Lower lobe of right lung (tissue), 2 donors: ENCODE measurements around the gene SPATS2. TPM values are rescaled to one million over a fixed set of nuclear protein-coding genes. Genes with fewer than 3 reads are reported as not detected.

ENCODE experiments used
- ATAC-seq, 2 donors: fragments of 200-7000 bp; cut with Tn5 transposase; one replicate each; pipeline ENCODE4 v1.9.1; 2020 to 2022; ENCODE audit warnings: mild to moderate bottlenecking in 2 of 2, moderate library complexity in 2 of 2
- DNase-seq: peaks from one replicate; pipeline ENCODE4 v3.0.0-alpha.2; 2020
- H3K27ac ChIP-seq: fragments of 200-600 bp; one replicate; pipeline ENCODE4 v1.8.0; 2022
- H3K27me3 ChIP-seq: fragments of 200-600 bp; one replicate; pipeline ENCODE4 v1.8.0; 2022; ENCODE audit warnings: low read depth
- H3K36me3 ChIP-seq: fragments of 200-600 bp; one replicate; pipeline ENCODE4 v1.8.0; 2022; ENCODE audit warnings: mild to moderate bottlenecking
- H3K4me1 ChIP-seq: fragments of 200-600 bp; one replicate; pipeline ENCODE4 v1.8.0; 2022
- H3K4me3 ChIP-seq: fragments of 200-600 bp; one replicate; pipeline ENCODE4 v1.8.0; 2022; ENCODE audit warnings: mild to moderate bottlenecking
- H3K9me3 ChIP-seq: fragments of 200-600 bp; one replicate; pipeline ENCODE4 v1.8.0; 2022
- intact Hi-C: fragments of 100-400 bp; cut with DNase I; formaldehyde crosslinking; loops from one replicate; pipeline ENCODE4 v1.11.0; 2022
- total RNA-seq: library from RNA; stranded (reverse); fragmentation: NEBNext Ultra II Directional; extraction: Animal tissue kit (Norgen Biotek cat#: 25700); gene quantifications from one replicate; pipeline ENCODE4 v1.2.1, GENCODE V29; 2021
- TF ChIP-seq, protein P1 (sequence below): fragments of 200-600 bp; IDR thresholded peaks from one replicate; pipeline ENCODE4 v1.8.0; 2022; ENCODE audit warnings: antibody characterized with exemption, mild to moderate bottlenecking
- donor health status: DM: no; HTN: yes; CAD: no; lungs with severe emphysema.

The SPATS2 gene
- total RNA-seq, 1 donor from 2014 or later, result 17.3 TPM

DNA sequence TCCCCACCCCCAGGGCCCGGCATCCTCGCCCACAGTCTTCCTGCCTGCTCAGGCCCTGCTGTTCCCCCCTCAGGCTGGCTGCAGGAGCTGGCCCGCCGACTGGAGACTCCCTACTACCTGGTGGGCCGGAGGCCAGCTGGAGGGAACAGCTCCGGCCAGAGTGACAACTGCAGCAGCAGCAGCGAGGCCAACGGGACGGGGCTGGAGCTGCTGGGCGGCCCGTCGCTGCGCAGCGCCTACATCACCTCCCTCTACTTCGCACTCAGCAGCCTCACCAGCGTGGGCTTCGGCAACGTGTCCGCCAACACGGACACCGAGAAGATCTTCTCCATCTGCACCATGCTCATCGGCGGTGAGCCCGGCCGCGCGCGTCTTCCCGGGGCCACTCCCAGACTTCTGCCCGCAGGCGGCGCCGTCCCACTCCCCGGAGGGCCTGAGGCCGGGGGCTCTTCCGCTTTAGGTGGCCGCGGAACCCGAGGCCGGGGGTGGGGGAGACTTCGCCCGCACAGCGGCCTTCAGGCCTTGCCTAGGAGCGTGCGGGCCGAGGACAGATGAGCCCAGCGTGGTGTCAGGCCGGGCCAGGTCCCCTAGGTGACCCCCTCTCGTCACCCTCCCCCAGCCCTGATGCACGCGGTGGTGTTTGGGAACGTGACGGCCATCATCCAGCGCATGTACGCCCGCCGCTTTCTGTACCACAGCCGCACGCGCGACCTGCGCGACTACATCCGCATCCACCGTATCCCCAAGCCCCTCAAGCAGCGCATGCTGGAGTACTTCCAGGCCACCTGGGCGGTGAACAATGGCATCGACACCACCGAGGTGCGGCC is 181.8 kb downstream of the SPATS2 start:
- H3K4me1 ChIP-seq, result peaks cover 12% of the 10 kb centered on the region
- H3K27ac ChIP-seq, result no peak overlapping the region
- H3K9me3 ChIP-seq, result no peaks in the 10 kb centered on the region
- ATAC-seq (peak; percentile 34 to 41), DNase-seq (no peak)
- H3K4me3 ChIP-seq, result peak overlapping the region; percentile 47
- H3K36me3 ChIP-seq, result no peaks in the 10 kb centered on the region
- intact Hi-C loops, result no loop called here
- TF ChIP-seq, protein P1, sequence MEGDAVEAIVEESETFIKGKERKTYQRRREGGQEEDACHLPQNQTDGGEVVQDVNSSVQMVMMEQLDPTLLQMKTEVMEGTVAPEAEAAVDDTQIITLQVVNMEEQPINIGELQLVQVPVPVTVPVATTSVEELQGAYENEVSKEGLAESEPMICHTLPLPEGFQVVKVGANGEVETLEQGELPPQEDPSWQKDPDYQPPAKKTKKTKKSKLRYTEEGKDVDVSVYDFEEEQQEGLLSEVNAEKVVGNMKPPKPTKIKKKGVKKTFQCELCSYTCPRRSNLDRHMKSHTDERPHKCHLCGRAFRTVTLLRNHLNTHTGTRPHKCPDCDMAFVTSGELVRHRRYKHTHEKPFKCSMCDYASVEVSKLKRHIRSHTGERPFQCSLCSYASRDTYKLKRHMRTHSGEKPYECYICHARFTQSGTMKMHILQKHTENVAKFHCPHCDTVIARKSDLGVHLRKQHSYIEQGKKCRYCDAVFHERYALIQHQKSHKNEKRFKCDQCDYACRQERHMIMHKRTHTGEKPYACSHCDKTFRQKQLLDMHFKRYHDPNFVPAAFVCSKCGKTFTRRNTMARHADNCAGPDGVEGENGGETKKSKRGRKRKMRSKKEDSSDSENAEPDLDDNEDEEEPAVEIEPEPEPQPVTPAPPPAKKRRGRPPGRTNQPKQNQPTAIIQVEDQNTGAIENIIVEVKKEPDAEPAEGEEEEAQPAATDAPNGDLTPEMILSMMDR, result peak; percentile 51
- H3K27me3 ChIP-seq, result peaks cover 40% of the 10 kb centered on the region

GRCh38 chr12:49549735-49550692 is 182.8 kb downstream of the SPATS2 start:
- H3K4me1 ChIP-seq, result peaks cover 12% of the 10 kb centered on the region
- H3K36me3 ChIP-seq, result no peaks in the 10 kb centered on the region
- H3K9me3 ChIP-seq, result no peaks in the 10 kb centered on the region
- TF ChIP-seq, protein P1, result no peak
- intact Hi-C loops, result no loop called here
- ATAC-seq, result no peak
- H3K27me3 ChIP-seq, result peaks cover 40% of the 10 kb centered on the region
- no peak overlapping the region for H3K4me3 ChIP-seq
- no peak for DNase-seq
- no peak overlapping the region for H3K27ac ChIP-seq

DNA sequence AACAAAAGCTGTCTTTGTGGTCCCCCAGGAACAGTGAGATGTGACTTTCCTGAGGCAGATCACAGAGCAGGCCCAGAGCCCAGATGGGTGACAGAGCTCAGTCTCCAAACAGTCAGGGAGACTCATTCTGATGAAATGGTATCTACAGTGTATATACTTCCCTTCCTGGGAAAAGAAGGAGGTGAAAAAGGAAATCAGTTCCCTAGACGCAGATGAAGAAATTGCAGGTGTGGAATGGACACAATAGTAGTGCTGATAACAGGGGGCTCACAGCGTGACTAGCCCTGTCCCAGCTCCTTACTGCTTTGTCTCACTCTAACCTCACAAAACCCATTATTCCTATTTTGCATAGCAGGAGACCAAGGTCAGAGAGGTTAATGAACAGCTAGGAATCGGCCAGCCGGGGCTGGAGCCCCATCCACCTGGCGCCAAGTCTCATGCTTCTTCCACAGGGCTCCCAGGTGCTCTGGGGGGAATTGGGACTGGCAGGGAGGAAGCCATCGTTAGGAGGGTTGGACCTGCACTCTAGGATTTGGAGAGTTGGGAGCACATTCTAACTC is 183.5 kb downstream of the SPATS2 start:
- TF ChIP-seq, protein P1, result no peak
- H3K4me1 ChIP-seq, result peaks cover 12% of the 10 kb centered on the region
- intact Hi-C loops, result no loop called here
- no peak overlapping the region for H3K27ac ChIP-seq
- no peaks in the 10 kb centered on the region for H3K9me3 ChIP-seq
- DNase-seq, result no peak
- no peak overlapping the region for H3K4me3 ChIP-seq
- no peaks in the 10 kb centered on the region for H3K36me3 ChIP-seq
- ATAC-seq, result no peak
- peaks cover 40% of the 10 kb centered on the region for H3K27me3 ChIP-seq

- TF ChIP-seq, protein P1, result no peak
- Histone ChIP-seq H3K4me3 (no peak overlapping the region), H3K9me3 (no peaks in the 10 kb centered on the region), H3K27ac (no peak overlapping the region), H3K4me1 (peaks cover 12% of the 10 kb centered on the region), H3K36me3 (peaks cover 8% of the 10 kb centered on the region), H3K27me3 (peaks cover 32% of the 10 kb centered on the region)
- ATAC-seq (peak in 1 of 2 donors; percentile 49), DNase-seq (no peak)
- intact Hi-C loops, result no loop called here
Measured at GRCh38 chr12:49552014-49552413, 184.8 kb downstream of the SPATS2 start.

DNA sequence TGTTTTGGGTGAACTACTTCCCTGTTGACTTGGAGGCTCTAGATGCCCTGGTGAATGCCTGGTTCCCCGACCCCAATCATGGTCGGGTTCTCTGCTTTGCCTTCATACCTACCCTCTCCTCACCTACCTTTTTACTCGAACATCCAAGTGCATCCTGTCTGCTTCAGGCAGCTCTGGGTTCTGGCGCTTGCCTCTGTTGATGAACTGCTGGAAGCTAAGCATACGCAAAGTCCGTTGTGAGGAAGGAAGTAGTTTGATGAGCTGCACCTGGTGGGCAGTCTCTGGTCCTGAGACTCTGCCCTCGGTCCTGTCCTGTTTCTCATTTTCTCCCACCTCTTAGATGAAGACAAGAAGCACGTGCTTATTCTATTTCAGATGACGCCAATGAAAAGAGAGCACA is 185.2 kb downstream of the SPATS2 start:
- DNase-seq (no peak), ATAC-seq (no peak)
- no peaks in the 10 kb centered on the region for H3K9me3 ChIP-seq
- no peak overlapping the region for H3K4me3 ChIP-seq
- TF ChIP-seq, protein P1, result no peak
- no peak overlapping the region for H3K27ac ChIP-seq
- intact Hi-C loops, result no loop called here
- peaks cover 13% of the 10 kb centered on the region for H3K36me3 ChIP-seq
- H3K4me1 ChIP-seq, result peaks cover 12% of the 10 kb centered on the region
- H3K27me3 ChIP-seq, result peaks cover 27% of the 10 kb centered on the region
